ENCODE measurements around the gene YJEFN3. TPM values are rescaled to one million over a fixed set of nuclear protein-coding genes. Genes with fewer than 3 reads are reported as not detected.

The YJEFN3 gene
- total RNA-seq, 1 experiment from 2014 or later = 16.6 TPM

DNA sequence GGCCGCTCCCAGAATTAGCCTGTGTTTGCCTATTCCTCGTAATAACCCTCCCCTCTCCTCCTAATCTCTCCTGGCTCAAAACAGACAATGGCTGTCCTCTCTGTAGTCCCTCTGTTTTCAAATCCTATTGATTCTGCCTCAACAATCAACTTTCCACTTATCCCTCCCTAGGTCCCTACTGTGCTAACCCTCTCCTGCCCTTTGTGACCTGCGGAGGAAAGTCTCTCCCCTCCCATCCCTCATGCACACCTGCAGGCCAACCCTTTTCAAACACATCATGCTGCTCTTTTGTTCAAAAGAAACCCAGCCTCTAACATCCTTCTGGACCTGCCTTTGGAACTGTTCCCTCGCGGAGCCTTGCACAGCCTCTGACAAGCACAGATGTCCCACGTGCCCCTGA, 46.7 kb downstream of the YJEFN3 start:
- Histone ChIP-seq H3K79me1 (ENCODE audit: insufficient read depth, low read depth, low read length, poor library complexity, severe bottlenecking) (no peaks in the 10 kb centered on the region), H4K8ac (replicated peaks; ENCODE audit: insufficient read length, low read depth, low read length) (no peak overlapping the region), H3K23me2 (ENCODE audit: insufficient read length, low read depth, low read length, poor library complexity, severe bottlenecking) (no peaks in the 10 kb centered on the region), H3K4ac (ENCODE audit: low read depth, low read length) (no peak overlapping the region), H2AFZ (ENCODE audit: low read length) (no peak overlapping the region), H3K27ac (ENCODE audit: insufficient read length, low read depth, low read length) (no peak overlapping the region), H3T11ph (ENCODE audit: low read length) (no peak overlapping the region), H3K14ac (ENCODE audit: insufficient read depth, low read length) (no peak overlapping the region), H3K9me3 (ENCODE audit: control insufficient read depth, low read depth, low read length) (no peaks in the 10 kb centered on the region), H3K9ac (ENCODE audit: extremely low read depth, insufficient read length, low read length) (no peak overlapping the region), H4K5ac (ENCODE audit: insufficient read length, low read depth, low read length) (no peak overlapping the region), H2BK12ac (ENCODE audit: insufficient read length, low read depth, low read length) (no peak overlapping the region), H3K56ac (ENCODE audit: insufficient read length, low read depth, low read length) (no peak overlapping the region), H2BK5ac (ENCODE audit: insufficient read length, low read length) (no peak overlapping the region), H3K4me1 (ENCODE audit: insufficient read depth, low read length) (peaks cover 3% of the 10 kb centered on the region; the same call in 1 of the 2 replicates), H2BK20ac (ENCODE audit: low read depth, low read length, poor library complexity, severe bottlenecking) (no peak overlapping the region), H3K23ac (ENCODE audit: insufficient read length, low read depth, low read length) (no peak overlapping the region), H2BK120ac (ENCODE audit: low read depth, low read length, poor library complexity, severe bottlenecking) (no peak overlapping the region), H3K27me3 (ENCODE audit: insufficient read depth, low read length) (no peaks in the 10 kb centered on the region), H3K4me2 (ENCODE audit: insufficient read depth, insufficient read length, low read length) (no peak overlapping the region), H2AK5ac (ENCODE audit: insufficient read length, low read length) (no peak overlapping the region), H3K79me2 (ENCODE audit: insufficient read depth, low read length) (no peaks in the 10 kb centered on the region), H4K20me1 (ENCODE audit: control insufficient read depth, insufficient read depth, insufficient read length) (no peaks in the 10 kb centered on the region), H4K91ac (ENCODE audit: insufficient read length, low read depth, low read length) (no peak overlapping the region), H3K18ac (ENCODE audit: insufficient read length, low read depth, low read length) (no peak overlapping the region), H2BK15ac (ENCODE audit: low read depth, low read length) (no peak overlapping the region)
- TF ChIP-seq, protein P1, sequence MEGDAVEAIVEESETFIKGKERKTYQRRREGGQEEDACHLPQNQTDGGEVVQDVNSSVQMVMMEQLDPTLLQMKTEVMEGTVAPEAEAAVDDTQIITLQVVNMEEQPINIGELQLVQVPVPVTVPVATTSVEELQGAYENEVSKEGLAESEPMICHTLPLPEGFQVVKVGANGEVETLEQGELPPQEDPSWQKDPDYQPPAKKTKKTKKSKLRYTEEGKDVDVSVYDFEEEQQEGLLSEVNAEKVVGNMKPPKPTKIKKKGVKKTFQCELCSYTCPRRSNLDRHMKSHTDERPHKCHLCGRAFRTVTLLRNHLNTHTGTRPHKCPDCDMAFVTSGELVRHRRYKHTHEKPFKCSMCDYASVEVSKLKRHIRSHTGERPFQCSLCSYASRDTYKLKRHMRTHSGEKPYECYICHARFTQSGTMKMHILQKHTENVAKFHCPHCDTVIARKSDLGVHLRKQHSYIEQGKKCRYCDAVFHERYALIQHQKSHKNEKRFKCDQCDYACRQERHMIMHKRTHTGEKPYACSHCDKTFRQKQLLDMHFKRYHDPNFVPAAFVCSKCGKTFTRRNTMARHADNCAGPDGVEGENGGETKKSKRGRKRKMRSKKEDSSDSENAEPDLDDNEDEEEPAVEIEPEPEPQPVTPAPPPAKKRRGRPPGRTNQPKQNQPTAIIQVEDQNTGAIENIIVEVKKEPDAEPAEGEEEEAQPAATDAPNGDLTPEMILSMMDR (conservative IDR thresholded peaks at IDR 0.05) = no peak
- Mint-ChIP-seq H3K27me3 (ENCODE audit: low read depth) (peaks cover 46% of the 10 kb centered on the region), H3K4me1 (peaks cover 12 to 14% of the 10 kb centered on the region in 2 experiments), H3K9me3 (0 out of 5 replicates have a peak, but pooled peaks cover 0 to 4% of the 10 kb centered on the region in 2 experiments), H3K36me3 (ENCODE audit: insufficient read depth in 1 of 3, low read depth in 3 of 3) (no peaks in the 10 kb centered on the region; a peak in 1 of 7 replicates), H3K27ac (peak overlapping the region in 1 of 3 experiments; percentile 12; a peak in 2 of 7 replicates), H3K4me3 (peak overlapping the region in 1 of 2 experiments; percentile 40; a peak in 2 of 5 replicates)
- DNase-seq = peak; percentile 36
- no CpG with 5 or more reads among the region's 6 CpGs for WGBS (ENCODE audit: extremely low coverage, insufficient read length, low lambda C conversion rate)

All from H9 (cell line).